A673 (cell line): ENCODE results near the gene UBE2E3. TPM values are rescaled to one million over a fixed set of nuclear protein-coding genes. Genes with fewer than 3 reads are reported as not detected.

Experiments
- BruUV-seq: library from RNA; stranded (reverse); fragments of 400-500 nt; replicated peaks from 2 replicates; lab custom pipeline; 2021; lab: Mats Ljungman, UMichigan
- CTCF ChIA-PET: fragments of 300-600 bp; sonication (Branson Sonifier 250); formaldehyde crosslinking; loops from one replicate; lab custom pipeline; 2022; ENCODE audit warnings: antibody characterized with exemption; lab: Charles Lee
- POLR2A ChIA-PET: fragments of 300-600 bp; sonication (Branson Sonifier 250); formaldehyde crosslinking; loops from one replicate; lab custom pipeline; 2022; ENCODE audit warnings: antibody characterized with exemption; ENCODE audit not compliant: low non-redundant PET; lab: Charles Lee
- DNase-seq: peaks from one replicate; pipeline ENCODE4 v3.0.0-alpha.2; 2015; ENCODE audit warnings: low spot score
- H3K27ac ChIP-seq: fragments of 200-600 bp; sonication (generic); 2 replicates; pipeline ENCODE4 v1.5.1; 2016; ENCODE audit warnings: mixed run types, low read depth, mild to moderate bottlenecking, mixed read lengths, antibody characterized with exemption, low read length; ENCODE audit not compliant: poor library complexity, severe bottlenecking
- H3K27me3 ChIP-seq: fragments of 200-600 bp; sonication (generic); replicated peaks from 2 replicates; pipeline ENCODE4 v1.6.1; 2017; ENCODE audit warnings: mixed run types, low read depth, mild to moderate bottlenecking, mixed read lengths, antibody characterized with exemption, low read length; ENCODE audit not compliant: insufficient read depth, poor library complexity
- H3K36me3 ChIP-seq: fragments of 200-600 bp; sonication (generic); 2 replicates; pipeline ENCODE4 v1.6.1; 2016; ENCODE audit warnings: mixed run types, mild to moderate bottlenecking, mixed read lengths, antibody characterized with exemption, low read length; ENCODE audit not compliant: insufficient read depth, poor library complexity, severe bottlenecking
- H3K4me1 ChIP-seq: fragments of 200-600 bp; sonication (generic); 2 replicates; pipeline ENCODE4 v1.6.1; 2017; ENCODE audit warnings: mixed run types, mild to moderate bottlenecking, mixed read lengths, antibody characterized with exemption, low read length; ENCODE audit not compliant: insufficient read depth, poor library complexity, severe bottlenecking
- H3K4me3 ChIP-seq: fragments of 200-600 bp; sonication (generic); 2 replicates; pipeline ENCODE4 v1.5.1; 2016; ENCODE audit warnings: low read depth, mixed run types, mild to moderate bottlenecking, mixed read lengths, low read length; ENCODE audit not compliant: poor library complexity, severe bottlenecking
- H3K9me3 ChIP-seq: fragments of 200-600 bp; sonication (generic); 2 replicates; pipeline ENCODE4 v1.6.1; 2016; ENCODE audit warnings: mixed run types, low read depth, mild to moderate bottlenecking, mixed read lengths, antibody characterized with exemption, low read length; ENCODE audit not compliant: poor library complexity, severe bottlenecking
- CTCF ChIP-seq: fragments of 300-800, 200-600 bp; sonication (generic); conservative IDR thresholded peaks from 2 replicates; pipeline ENCODE4 v1.5.1; 2017; ENCODE audit warnings: low read depth, mild to moderate bottlenecking, antibody characterized with exemption, low read length, moderate library complexity, mixed read lengths
- EZH2 ChIP-seq: fragments of 200-600 bp; sonication (generic); IDR thresholded peaks from 2 replicates; pipeline ENCODE4 v1.6.1; 2017; ENCODE audit warnings: borderline replicate concordance, low read depth, mild to moderate bottlenecking, mixed read lengths, antibody characterized with exemption, low read length; ENCODE audit not compliant: poor library complexity, severe bottlenecking
- intact Hi-C: fragments of 100-400 bp; cut with micrococcal nuclease; formaldehyde crosslinking; loops from one replicate; pipeline ENCODE4 v1.10.0; 2022; ENCODE audit not compliant: unreplicated experiment
- total RNA-seq: library from RNA; stranded (reverse); gene quantifications from 2 replicates; pipeline ENCODE4 v1.2.3, GENCODE V29; 2021

UBE2E3 gene
- total RNA-seq, 1 experiment from 2014 or later: 103 TPM

DNA sequence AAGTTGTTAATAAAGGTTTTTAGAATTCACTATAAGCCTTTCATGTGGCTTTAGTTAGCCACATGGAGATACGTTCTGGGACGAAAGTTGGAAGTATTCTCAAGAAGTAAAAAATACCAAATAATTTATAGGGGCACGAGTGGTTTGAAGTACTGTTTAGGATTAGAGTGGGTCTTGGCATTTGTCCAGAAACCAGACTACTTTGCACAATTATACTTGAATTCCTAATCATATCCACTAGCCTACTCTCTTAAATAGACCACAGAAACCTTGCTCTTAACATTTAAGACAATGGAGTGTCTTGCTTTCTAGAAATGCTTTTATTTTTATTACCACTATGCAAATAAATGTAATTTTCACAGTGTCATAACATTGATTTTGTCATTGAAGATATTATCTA is 44.6 kb downstream of the UBE2E3 start:
- TF ChIP-seq CTCF (no peak), EZH2 (no peak)
- H3K4me3 ChIP-seq: no peak overlapping the region
- no peaks in the 10 kb centered on the region for H3K36me3 ChIP-seq
- intact Hi-C loops: no loop called here
- no peak overlapping the region for H3K27ac ChIP-seq
- H3K9me3 ChIP-seq: no peaks in the 10 kb centered on the region
- no TSS peak for BruUV-seq
- CTCF ChIA-PET: no interaction called here
- no peaks in the 10 kb centered on the region for H3K27me3 ChIP-seq
- peak; percentile 69 for DNase-seq
- POLR2A ChIA-PET: no interaction called here
- peaks cover 55% of the 10 kb centered on the region for H3K4me1 ChIP-seq

- no peak overlapping the region for H3K27ac ChIP-seq
- CTCF ChIA-PET: no interaction called here
- intact Hi-C loops: no loop called here
- no peaks in the 10 kb centered on the region for H3K36me3 ChIP-seq
- no TSS peak for BruUV-seq
- POLR2A ChIA-PET: no interaction called here
- no peak for TF ChIP-seq EZH2
- no peak for TF ChIP-seq CTCF
- H3K9me3 ChIP-seq: no peaks in the 10 kb centered on the region
- H3K4me3 ChIP-seq: no peak overlapping the region
- peaks cover 4% of the 10 kb centered on the region for H3K4me1 ChIP-seq
- no peak for DNase-seq
- H3K27me3 ChIP-seq: no peaks in the 10 kb centered on the region
Observed at GRCh38 chr2:181036445-181036844, 56.0 kb downstream of the UBE2E3 start.

DNA sequence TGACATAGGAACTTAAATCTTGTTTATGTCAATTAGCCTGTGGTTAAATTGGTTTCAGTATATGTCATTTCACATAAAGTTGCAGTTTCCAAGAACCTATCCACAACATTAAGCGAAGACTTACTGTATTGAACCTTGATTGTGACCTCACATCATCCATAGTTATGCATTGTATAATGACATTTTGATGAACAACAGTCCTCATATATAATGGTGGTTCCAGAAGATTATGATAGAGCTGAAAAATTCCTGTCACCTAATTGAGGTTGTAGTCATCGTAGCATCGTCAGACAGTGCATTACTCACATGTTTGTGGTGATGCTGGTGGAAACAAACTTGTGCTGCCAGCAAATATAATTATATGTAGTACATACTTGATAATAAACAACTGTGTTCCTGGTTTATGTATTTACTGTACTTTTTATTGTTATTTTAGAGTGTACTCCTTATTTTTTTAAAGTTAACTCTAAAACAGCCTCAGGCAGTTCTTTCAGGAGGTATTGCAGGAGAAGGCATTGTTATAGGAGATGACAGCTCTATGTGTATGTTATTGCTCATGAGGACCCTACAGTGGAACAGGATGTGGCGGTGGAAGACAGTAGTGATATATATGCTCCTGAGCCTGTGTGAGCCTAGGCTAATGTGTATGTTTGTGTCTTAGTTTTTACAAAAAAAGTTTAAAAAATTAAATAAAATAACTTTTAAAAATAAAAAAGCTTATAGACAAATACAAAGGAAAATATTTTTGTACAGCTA is 56.6 kb downstream of the UBE2E3 start:
- no peak for DNase-seq
- BruUV-seq: no TSS peak
- POLR2A ChIA-PET: no interaction called here
- no peaks in the 10 kb centered on the region for H3K9me3 ChIP-seq
- H3K4me1 ChIP-seq: peaks cover 1% of the 10 kb centered on the region
- no peak overlapping the region for H3K27ac ChIP-seq
- CTCF ChIA-PET: no interaction called here
- H3K27me3 ChIP-seq: no peaks in the 10 kb centered on the region
- no peak overlapping the region for H3K4me3 ChIP-seq
- intact Hi-C loops: no loop called here
- H3K36me3 ChIP-seq: no peaks in the 10 kb centered on the region
- no peak for TF ChIP-seq EZH2
- no peak for TF ChIP-seq CTCF
